ENCODE results near the gene CYP2B6. TPM values are rescaled to one million over a fixed set of nuclear protein-coding genes. Genes with fewer than 3 reads are reported as not detected.
"Not testable (repeated sequence)": the region's sequence is repeated elsewhere in the genome, so short reads cannot be mapped to it uniquely, and the experiment has no call there.

The CYP2B6 gene
- total RNA-seq, 1 donor from 2014 or later: not detected

GRCh38 chr19:40976134-40976533, 14.9 kb upstream of the CYP2B6 start:
- Mint-ChIP-seq H3K27ac (ENCODE audit: unreplicated experiment) (no peak overlapping the region), H3K27me3 (ENCODE audit: unreplicated experiment) (peaks cover 3% of the 10 kb centered on the region)
- no peak for DNase-seq

GRCh38 chr19:40976724-40977123, 14.4 kb upstream of the CYP2B6 start:
- DNase-seq: no peak
- Mint-ChIP-seq H3K27me3 (ENCODE audit: unreplicated experiment) (peaks cover 5% of the 10 kb centered on the region), H3K4me1 (ENCODE audit: low read depth, unreplicated experiment) (no peaks in the 10 kb centered on the region), H3K9me3 (ENCODE audit: unreplicated experiment) (no peaks in the 10 kb centered on the region), H3K4me3 (ENCODE audit: unreplicated experiment) (no peak overlapping the region), H3K27ac (ENCODE audit: unreplicated experiment) (no peak overlapping the region), H3K36me3 (ENCODE audit: unreplicated experiment) (no peaks in the 10 kb centered on the region)
- TF ChIP-seq, protein P1, sequence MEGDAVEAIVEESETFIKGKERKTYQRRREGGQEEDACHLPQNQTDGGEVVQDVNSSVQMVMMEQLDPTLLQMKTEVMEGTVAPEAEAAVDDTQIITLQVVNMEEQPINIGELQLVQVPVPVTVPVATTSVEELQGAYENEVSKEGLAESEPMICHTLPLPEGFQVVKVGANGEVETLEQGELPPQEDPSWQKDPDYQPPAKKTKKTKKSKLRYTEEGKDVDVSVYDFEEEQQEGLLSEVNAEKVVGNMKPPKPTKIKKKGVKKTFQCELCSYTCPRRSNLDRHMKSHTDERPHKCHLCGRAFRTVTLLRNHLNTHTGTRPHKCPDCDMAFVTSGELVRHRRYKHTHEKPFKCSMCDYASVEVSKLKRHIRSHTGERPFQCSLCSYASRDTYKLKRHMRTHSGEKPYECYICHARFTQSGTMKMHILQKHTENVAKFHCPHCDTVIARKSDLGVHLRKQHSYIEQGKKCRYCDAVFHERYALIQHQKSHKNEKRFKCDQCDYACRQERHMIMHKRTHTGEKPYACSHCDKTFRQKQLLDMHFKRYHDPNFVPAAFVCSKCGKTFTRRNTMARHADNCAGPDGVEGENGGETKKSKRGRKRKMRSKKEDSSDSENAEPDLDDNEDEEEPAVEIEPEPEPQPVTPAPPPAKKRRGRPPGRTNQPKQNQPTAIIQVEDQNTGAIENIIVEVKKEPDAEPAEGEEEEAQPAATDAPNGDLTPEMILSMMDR (IDR thresholded peaks at IDR 0.05; ENCODE audit: partially characterized antibody, unreplicated experiment): no peak

More at GRCh38 chr19:40976134-40976533, 14.9 kb upstream of the CYP2B6 start:
- Mint-ChIP-seq H3K4me1 (ENCODE audit: low read depth, unreplicated experiment) (no peaks in the 10 kb centered on the region), H3K9me3 (ENCODE audit: unreplicated experiment) (no peaks in the 10 kb centered on the region), H3K4me3 (ENCODE audit: unreplicated experiment) (no peak overlapping the region), H3K36me3 (ENCODE audit: unreplicated experiment) (no peaks in the 10 kb centered on the region)
- TF ChIP-seq, protein P1 (IDR thresholded peaks at IDR 0.05; ENCODE audit: partially characterized antibody, unreplicated experiment): no peak

DNA sequence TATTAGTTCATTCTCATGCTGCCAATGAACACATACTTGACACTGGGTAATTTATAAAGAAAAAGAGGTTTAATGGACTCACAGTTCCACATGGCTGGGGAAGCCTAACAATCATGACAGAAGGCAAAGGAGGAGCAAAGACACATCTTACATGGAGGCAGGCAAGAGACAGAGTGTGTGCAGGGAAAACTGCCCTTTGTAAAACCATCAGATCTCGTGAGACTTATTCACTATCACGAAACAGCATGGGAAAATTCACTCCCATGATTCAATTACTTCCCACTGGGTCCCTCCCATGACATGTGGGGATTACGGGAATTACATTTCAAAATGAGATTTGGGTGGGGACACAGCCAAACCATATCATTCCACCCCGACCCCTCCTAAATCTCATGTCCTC, 11.3 kb upstream of the CYP2B6 start:
- H3K9me3 Mint-ChIP-seq (ENCODE audit: unreplicated experiment); H3K27ac Mint-ChIP-seq (ENCODE audit: unreplicated experiment); H3K4me3 Mint-ChIP-seq (ENCODE audit: unreplicated experiment); H3K36me3 Mint-ChIP-seq (ENCODE audit: unreplicated experiment); H3K27me3 Mint-ChIP-seq (ENCODE audit: unreplicated experiment); DNase-seq; H3K4me1 Mint-ChIP-seq (ENCODE audit: low read depth, unreplicated experiment): not testable (repeated sequence)

DNA sequence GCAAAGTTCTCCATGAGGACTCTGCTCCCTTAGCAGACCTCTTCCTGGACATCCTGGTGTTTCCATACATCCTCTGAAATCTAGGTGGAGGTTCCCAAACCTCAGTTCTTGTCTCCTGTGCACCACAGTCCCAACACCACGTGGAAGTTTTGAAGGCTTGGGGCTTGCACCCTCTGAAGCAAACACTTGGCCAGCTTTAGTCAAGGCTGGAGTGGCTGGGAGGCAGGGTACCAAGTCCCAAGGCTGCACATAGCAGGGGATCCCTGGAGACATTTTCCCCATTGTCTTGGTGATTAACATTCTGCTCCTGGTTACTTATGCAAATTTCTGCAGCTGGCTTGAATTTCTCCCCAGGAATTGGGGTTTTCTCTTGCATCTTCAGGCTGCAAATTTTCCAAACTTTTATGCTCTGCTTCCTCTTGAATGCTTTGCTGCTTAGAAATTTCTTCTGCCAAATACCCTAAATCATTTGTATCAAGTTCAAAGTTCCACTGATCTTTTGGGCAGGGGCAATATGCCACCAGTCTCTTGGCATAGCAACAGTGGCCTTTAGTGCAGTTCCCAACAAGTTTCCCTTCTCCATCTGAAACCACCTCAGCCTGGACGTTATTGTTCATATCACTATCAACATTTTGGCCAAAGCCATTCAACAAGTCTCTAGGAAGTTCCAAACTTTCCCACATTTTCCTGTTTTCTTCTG, 10.2 kb upstream of the CYP2B6 start:
- not testable (repeated sequence) for H3K9me3 Mint-ChIP-seq (ENCODE audit: unreplicated experiment); H3K36me3 Mint-ChIP-seq (ENCODE audit: unreplicated experiment); H3K27me3 Mint-ChIP-seq (ENCODE audit: unreplicated experiment); H3K27ac Mint-ChIP-seq (ENCODE audit: unreplicated experiment); H3K4me3 Mint-ChIP-seq (ENCODE audit: unreplicated experiment); DNase-seq; H3K4me1 Mint-ChIP-seq (ENCODE audit: low read depth, unreplicated experiment)

DNA sequence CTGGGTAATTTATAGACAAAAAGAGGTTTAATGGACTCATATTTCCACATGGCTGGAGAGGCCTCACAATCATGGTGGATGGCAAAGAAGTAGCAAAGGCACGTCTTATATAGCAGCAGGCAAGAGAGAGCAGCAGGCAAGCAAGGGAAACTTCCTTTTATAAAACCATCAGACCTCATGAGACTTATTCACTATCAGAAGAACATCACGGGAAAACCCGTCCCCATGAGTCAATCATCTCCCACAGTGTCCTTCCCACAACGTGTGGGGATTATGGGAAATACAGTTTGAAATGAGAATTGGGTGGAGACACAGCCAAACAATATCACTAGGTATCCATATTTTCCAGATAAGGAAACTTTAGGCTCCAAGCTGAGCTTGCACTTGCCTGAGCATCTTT, 9.5 kb upstream of the CYP2B6 start:
- no peaks in the 10 kb centered on the region for H3K36me3 Mint-ChIP-seq (ENCODE audit: unreplicated experiment)
- H3K4me3 Mint-ChIP-seq (ENCODE audit: unreplicated experiment): no peak overlapping the region
- no peak for DNase-seq
- H3K27ac Mint-ChIP-seq (ENCODE audit: unreplicated experiment): no peak overlapping the region
- TF ChIP-seq, protein P1 (IDR thresholded peaks at IDR 0.05; ENCODE audit: partially characterized antibody, unreplicated experiment): no peak
- no peaks in the 10 kb centered on the region for H3K9me3 Mint-ChIP-seq (ENCODE audit: unreplicated experiment)
- peaks cover 5% of the 10 kb centered on the region for H3K27me3 Mint-ChIP-seq (ENCODE audit: unreplicated experiment)
- H3K4me1 Mint-ChIP-seq (ENCODE audit: low read depth, unreplicated experiment): no peaks in the 10 kb centered on the region

DNA sequence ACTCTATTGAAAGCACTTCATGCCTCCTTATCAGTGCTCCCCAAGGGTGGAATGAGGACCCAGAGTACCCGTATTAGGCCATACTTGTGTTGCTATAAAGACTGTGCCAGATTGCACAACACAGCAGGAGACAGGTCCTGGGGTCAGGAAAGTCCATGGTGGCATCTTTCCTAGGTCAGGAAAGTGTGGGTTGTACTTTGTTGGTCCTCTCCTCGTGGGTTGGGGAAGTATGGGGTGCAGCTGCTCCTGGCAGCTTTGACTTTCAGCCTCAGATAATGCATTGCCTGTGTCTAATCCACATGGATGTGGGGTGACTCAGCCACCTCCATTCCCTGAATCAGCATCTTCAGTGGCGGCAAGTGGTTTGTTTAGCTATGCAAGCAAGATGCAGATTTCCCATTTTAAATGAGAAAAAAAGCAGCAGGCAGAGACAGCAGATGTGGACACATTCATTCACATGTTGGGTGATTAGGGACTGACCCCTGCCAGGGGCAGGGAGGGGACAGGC, 8.4 kb upstream of the CYP2B6 start:
- Mint-ChIP-seq H3K4me3 (ENCODE audit: unreplicated experiment) (no peak overlapping the region), H3K9me3 (ENCODE audit: unreplicated experiment) (no peaks in the 10 kb centered on the region), H3K36me3 (ENCODE audit: unreplicated experiment) (no peaks in the 10 kb centered on the region), H3K27ac (ENCODE audit: unreplicated experiment) (no peak overlapping the region), H3K27me3 (ENCODE audit: unreplicated experiment) (peaks cover 3% of the 10 kb centered on the region), H3K4me1 (ENCODE audit: low read depth, unreplicated experiment) (no peaks in the 10 kb centered on the region)
- no peak for DNase-seq
- TF ChIP-seq, protein P1 (IDR thresholded peaks at IDR 0.05; ENCODE audit: partially characterized antibody, unreplicated experiment): no peak
